ENCODE data around the gene FYN.
"Not testable (repeated sequence)": the region's sequence is repeated elsewhere in the genome, so short reads cannot be mapped to it uniquely, and the experiment has no call there.

Gene FYN

DNA sequence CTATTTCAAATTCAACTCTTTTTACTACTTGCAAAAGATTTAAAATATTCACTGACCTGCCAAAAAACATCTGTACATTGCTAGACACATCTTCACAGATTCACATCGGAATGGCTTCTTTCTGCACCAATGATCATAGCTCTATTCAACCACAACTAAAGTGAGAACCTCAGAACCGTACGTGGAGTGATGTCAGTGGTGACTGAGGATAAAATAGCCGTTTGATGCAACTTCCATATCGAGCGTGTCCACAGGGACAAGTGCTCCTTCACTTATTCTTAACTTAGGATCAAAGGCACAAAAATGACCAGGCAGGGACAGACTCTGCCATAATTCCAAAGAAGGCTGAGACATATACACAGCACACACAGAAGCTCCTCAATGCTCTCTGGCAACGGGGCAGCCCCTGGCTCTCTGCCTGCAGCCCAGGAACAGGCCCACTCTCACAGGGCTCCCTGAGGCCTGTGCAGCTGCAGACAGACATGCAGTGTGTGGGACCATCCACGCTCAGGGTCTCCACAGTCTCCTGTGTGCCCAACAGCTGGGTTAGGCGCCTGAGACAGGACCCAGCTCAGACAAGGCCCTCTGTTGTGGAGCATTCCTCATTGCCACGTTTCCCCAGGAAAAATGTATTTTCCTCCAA lies 22.8 kb downstream of the FYN start:
- no peak for ATAC-seq

DNA sequence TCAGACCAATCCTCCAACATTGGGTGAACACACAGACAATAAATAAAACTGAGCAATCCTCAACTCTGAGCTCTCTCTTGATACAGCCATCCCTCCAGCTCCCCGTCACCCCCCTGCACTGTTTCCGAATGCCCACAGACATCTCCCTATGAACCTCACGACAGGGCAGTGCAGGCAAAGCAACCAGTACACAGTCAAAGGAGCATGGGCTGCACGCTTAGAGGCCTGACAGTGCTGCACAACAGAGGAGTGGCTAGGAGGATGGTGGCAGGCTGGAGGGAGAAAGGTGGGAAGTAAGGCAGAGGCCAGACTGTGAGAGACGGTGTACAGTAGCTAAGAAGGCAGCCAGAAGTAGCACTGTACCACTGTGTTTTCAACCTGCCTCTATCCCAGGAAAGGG lies 24.0 kb downstream of the FYN start:
- no peak for DNase-seq
- no peak for ATAC-seq

More for the DNA sequence above, 22.8 kb downstream of the FYN start:
- no peak for DNase-seq

- no peak for DNase-seq
- ATAC-seq = no peak
These were observed 24.9 kb downstream of the FYN start for GRCh38 chr6:111848262-111848812.

GRCh38 chr6:111846492-111847409 lies 26.5 kb downstream of the FYN start:
- ATAC-seq = peak; percentile 53
- peak; percentile 61 for DNase-seq

- DNase-seq = no peak
- no peak for ATAC-seq
These were observed 27.2 kb downstream of the FYN start for GRCh38 chr6:111846066-111846465.

- ATAC-seq (peak; percentile 16), DNase-seq (peak; percentile 48)
These were observed 27.8 kb downstream of the FYN start for GRCh38 chr6:111845441-111845871.

DNA sequence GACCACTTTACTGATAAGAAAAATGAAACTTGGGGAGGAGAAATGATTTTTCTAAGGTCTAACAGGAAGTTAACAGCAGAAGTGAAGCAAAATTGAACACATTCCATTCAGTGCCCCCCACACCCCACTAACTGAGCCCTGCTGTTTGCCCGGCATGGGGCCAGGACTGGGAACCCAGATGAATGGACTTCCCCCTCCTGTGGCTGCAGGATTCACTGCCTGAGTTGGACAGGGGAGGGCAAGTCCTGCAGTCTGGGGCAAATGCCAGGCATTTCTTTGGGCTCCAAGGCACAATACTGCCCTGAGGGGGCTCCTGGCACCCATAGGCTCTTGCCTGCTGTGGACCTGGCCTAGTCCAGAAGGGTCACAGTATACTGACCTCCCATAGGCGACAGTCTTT lies 28.3 kb downstream of the FYN start:
- no peak for DNase-seq

GRCh38 chr6:111844376-111844775 lies 28.9 kb downstream of the FYN start:
- ATAC-seq (no peak), DNase-seq (no peak)

More for the DNA sequence above, 28.3 kb downstream of the FYN start:
- no peak for ATAC-seq

GRCh38 chr6:111843347-111844147 lies 29.7 kb downstream of the FYN start:
- peak; percentile 55 for ATAC-seq
- peak; percentile 64 for DNase-seq

- ATAC-seq (no peak), DNase-seq (no peak)
These were observed 30.4 kb downstream of the FYN start for GRCh38 chr6:111842891-111843290.

- no peak for DNase-seq
- ATAC-seq = no peak
These were observed 30.9 kb downstream of the FYN start for GRCh38 chr6:111842271-111842822.

DNA sequence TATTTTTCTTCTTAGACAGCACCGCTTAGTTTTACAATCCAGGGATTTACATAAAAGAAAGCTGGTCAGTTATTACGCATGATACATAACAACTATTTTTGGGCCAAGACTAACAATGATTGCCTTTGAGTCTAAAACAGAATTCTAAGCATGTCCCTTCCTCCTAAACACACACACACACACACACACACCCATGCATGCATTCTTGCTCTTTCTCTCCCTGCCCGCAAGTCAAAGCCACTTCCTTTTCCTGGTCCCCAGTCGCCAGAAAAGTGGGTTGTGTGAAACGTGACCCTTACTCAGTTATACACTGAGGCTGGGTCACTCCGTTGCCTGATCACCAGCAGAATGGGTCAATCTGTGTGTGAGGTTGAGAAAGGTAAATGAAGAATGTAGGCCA lies 31.4 kb downstream of the FYN start:
- DNase-seq = peak; percentile 66
- no peak for ATAC-seq

DNA sequence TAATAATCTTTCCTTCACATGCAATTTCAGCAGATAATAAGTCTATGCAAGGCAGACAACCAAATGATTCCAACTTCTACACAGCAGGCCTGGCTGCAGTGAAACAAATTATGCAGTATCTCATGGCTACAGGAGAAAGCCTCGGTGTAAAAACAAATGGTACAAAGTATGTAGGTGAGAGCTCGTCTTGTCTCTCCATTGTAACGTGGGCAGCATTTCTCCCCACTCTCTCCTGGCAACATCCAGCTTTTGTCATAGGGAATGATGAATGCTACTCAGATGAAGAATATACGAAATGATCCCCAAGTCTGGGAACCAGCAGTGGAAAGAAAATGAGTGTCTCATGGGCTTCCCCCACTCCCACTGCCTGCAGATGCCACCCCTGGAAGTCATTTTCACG lies 32.4 kb downstream of the FYN start:
- no peak for ATAC-seq
- no peak for DNase-seq

DNA sequence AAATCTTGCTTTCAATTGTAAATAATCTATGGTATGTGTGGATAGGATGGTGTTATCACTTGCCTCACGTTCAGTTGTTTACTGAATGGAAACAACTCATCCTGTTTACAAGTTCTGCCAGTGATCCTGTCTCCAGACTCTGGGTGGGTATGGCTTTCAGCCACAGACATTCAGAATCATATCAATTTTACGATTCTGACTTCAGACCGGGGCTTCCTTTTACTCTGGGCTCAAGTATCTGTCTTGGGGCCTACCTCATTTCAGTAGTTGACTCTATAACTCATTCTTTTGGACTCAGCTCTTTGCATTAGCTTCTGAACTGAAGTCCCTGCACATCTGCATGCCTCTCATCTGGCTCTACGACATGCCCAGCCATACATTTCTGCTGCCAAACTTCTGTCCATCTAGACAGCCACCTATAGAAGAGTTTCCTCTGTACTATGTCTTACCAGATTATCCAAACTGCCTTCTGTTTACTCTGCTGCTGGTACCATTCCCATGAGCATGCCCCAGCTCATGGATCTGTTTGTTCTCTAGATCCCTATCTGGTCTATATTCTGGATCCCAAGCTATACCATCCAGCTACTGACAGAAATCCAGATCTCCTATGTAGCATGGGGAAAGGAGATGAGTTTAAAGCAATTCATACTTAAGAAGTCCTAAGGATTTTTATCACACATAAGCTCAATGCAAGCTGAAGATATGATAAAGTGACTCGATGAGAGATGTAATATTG lies 34.3 kb downstream of the FYN start:
- DNase-seq (no peak), ATAC-seq (peak; percentile 32)

DNA sequence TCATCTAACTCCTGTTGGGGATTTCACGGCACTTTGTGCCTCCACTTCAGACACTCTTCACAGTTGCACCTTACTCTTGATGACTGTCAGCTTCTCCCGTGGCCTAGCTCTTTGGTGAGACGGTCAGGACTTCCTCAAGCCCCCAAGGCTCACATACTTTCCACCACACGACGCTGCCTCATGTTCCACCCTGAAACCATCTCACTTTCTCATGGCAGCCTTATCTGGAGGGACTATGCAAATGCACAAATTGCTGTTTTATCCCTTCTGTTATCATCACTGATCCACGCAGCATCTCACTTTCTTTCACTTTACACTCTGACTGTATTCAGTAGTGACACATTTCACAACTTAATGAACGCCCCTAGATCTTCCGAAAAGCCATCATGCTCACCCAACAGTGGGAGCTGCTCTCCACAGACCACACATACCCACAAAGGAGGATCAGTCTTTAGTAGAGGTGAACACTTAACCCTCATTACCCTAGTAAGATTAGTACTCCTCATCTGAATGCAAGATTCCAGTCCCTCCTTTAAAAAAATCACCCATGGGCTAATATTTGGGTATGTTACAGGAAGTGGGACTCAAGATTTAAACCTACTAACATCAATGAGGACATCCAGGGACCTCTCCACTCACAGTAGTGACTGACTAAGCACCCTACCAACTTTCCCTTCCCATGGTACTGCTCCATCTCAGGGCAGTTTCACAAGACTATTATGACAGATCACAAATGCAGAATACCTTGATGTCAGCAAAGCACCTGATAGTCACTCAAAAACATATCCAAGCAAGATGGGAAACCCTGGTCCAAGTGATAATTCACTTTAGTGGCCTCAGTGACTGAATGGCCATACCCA lies 35.4 kb downstream of the FYN start:
- ATAC-seq = peak; percentile 79
- peak; percentile 62 for DNase-seq

DNA sequence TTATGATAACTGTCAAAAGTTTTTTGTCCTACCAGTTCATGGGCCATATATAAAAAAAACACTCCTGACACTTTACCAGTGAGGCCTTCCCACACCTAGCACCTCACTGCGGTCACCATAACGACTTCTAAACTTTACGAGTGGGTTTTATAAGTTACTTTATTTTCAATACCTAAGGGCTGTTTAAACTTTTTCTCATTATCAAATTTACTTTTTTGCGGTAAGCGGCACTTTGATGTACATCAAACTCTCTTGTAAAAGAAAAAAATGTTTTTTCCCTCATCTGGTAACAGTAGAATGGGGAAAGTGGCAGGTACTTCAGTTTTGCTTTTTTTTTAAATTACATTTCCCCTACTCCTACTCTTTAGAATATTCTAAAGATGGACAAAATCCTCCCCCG lies 36.2 kb downstream of the FYN start:
- DNase-seq = no peak
- no peak for ATAC-seq

DNA sequence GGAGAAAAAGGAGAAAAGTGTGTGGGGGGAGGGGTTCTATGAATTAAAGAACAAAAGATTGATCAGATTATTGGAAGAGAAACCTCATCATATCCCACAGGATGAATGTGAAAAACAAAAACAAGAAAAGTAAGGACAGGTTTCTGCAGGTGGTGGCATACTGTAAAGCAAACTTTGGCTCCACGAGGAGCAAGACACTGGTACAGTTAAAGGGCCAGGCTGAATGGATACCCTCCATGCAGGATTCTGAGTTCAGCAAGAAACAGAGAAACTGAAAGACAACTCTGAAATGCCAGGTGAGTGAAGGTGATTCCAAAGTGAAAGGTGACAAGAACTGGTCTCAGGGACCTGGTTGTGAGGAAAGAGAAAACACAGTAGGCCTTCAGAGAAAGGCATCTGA lies 37.4 kb downstream of the FYN start:
- ATAC-seq (no peak), DNase-seq (no peak)

- ATAC-seq, DNase-seq: not testable (repeated sequence)
These were observed 37.9 kb downstream of the FYN start for GRCh38 chr6:111835398-111835797.

DNA sequence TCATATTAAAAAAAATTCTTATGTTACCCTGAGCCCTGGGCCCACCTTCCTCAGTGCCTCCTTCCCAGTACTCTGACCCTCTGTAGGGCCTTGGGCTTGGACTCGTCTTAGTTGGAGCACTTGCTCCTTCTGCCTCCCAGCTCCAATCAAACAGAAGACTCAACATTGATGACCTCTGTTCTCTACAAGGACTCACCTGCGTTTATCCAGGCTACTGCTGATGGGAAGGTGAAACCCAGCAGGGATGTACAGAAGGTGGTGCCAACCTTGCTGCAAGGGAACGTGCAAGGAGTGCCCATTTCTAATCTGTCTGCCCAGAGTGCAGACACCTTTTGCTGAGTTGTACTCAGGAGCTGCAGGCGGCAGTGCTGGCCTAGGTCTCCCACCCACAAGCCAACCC lies 38.9 kb downstream of the FYN start:
- ATAC-seq (no peak), DNase-seq (no peak)

- no peak for DNase-seq
- ATAC-seq = no peak
These were observed 40.3 kb downstream of the FYN start for GRCh38 chr6:111832833-111833418.
